ENCODE results near the gene ICOS.

Gene ICOS

GRCh38 chr2:204008352-204008751, 71.8 kb downstream of the ICOS start:
- no peak for DNase-seq (ENCODE audit: low read depth)
- no peak overlapping the region for H3K4me3 ChIP-seq (ENCODE audit: low read depth, low read length)
- in situ Hi-C loops (cut with HindIII; ENCODE audit: low sequenced_read_pairs) = no loop called here
- TF ChIP-seq, protein P1, sequence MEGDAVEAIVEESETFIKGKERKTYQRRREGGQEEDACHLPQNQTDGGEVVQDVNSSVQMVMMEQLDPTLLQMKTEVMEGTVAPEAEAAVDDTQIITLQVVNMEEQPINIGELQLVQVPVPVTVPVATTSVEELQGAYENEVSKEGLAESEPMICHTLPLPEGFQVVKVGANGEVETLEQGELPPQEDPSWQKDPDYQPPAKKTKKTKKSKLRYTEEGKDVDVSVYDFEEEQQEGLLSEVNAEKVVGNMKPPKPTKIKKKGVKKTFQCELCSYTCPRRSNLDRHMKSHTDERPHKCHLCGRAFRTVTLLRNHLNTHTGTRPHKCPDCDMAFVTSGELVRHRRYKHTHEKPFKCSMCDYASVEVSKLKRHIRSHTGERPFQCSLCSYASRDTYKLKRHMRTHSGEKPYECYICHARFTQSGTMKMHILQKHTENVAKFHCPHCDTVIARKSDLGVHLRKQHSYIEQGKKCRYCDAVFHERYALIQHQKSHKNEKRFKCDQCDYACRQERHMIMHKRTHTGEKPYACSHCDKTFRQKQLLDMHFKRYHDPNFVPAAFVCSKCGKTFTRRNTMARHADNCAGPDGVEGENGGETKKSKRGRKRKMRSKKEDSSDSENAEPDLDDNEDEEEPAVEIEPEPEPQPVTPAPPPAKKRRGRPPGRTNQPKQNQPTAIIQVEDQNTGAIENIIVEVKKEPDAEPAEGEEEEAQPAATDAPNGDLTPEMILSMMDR (IDR thresholded peaks at IDR 0.05; ENCODE audit: low read depth, low read length, missing control alignments) = no peak

- in situ Hi-C loops (cut with HindIII; ENCODE audit: low sequenced_read_pairs) = no loop called here
- no peak overlapping the region for H3K4me3 ChIP-seq (ENCODE audit: low read depth, low read length)
- TF ChIP-seq, protein P1 (IDR thresholded peaks at IDR 0.05; ENCODE audit: low read depth, low read length, missing control alignments) = no peak
- DNase-seq (ENCODE audit: low read depth) = no peak
These were observed 74.3 kb downstream of the ICOS start for GRCh38 chr2:204010628-204011560.

Measured in astrocyte of the cerebellum (primary cell).